Cardiac septum (tissue), 1 donor: ENCODE measurements around the gene SLCO1C1. TPM values are rescaled to one million over a fixed set of nuclear protein-coding genes. Genes with fewer than 3 reads are reported as not detected.

Experiments used
- DNase-seq: peaks from one replicate; pipeline ENCODE4 v3.0.0-alpha.2; 2020; ENCODE audit warnings: low spot score
- intact Hi-C: fragments of 100-400 bp; cut with DNase I; formaldehyde crosslinking; loops from one replicate; pipeline ENCODE4 v1.14.0; 2022
- long read RNA-seq: library from polyadenylated mRNA; unstranded; transcript quantifications from one replicate; pipeline ENCODE4 v2.0.0, GENCODE V29; 2021
- total RNA-seq: library from RNA; stranded (reverse); fragmentation: NEBNext Ultra II Directional; extraction: Animal tissue kit (Norgen Biotek cat#: 25700); gene quantifications from one replicate; pipeline ENCODE4 v1.2.1, GENCODE V29; 2021
- donor health status: DM: no; HTN: no; CAD: no.

SLCO1C1 gene, protein sequence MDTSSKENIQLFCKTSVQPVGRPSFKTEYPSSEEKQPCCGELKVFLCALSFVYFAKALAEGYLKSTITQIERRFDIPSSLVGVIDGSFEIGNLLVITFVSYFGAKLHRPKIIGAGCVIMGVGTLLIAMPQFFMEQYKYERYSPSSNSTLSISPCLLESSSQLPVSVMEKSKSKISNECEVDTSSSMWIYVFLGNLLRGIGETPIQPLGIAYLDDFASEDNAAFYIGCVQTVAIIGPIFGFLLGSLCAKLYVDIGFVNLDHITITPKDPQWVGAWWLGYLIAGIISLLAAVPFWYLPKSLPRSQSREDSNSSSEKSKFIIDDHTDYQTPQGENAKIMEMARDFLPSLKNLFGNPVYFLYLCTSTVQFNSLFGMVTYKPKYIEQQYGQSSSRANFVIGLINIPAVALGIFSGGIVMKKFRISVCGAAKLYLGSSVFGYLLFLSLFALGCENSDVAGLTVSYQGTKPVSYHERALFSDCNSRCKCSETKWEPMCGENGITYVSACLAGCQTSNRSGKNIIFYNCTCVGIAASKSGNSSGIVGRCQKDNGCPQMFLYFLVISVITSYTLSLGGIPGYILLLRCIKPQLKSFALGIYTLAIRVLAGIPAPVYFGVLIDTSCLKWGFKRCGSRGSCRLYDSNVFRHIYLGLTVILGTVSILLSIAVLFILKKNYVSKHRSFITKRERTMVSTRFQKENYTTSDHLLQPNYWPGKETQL
- 1.8 TPM for total RNA-seq
- long read RNA-seq, partial matches to known transcripts: 0 of 1 reads
- long read RNA-seq, other reads (novel, unspliced or antisense): 1 of 1 reads

- no peak for DNase-seq
- intact Hi-C loops: no loop called here
Measured at GRCh38 chr12:20695232-20695631, at the start of gene SLCO1C1. Gene SLCO1C1, plus strand, starts transcription at chr12:20695332. Its CDS starts 4,245 bp downstream, at chr12:20699577.

DNA sequence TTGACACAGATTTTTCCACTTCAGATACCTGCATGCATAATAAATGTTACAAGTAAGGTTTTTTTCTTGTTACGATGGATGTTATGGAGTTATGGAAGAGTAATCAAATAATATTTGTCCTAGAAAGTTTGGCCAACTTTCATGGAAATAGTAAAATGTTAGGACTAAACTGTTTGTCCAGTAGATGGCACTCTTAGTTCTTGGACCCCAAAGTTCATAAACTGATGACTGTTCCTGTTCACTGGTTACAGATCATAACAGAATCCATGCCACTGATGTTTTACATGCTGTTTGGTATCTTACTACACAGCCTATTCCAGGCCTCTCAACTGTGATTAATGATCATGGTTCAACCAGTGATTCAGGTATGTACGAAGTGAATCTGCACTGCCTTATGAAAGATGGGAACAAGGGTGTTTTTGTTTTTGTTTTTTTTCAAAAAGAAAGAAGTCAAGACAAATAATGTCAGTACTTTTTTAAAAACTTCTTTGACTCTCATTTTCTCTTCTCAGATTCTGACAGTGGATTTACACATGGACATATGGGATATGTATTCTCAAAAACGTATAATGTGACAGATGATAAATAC is 48.8 kb upstream of the SLCO1C1 start:
- intact Hi-C loops: loop anchor here (10.0 kb wide), 1 partner anchor 148 kb away; no protein-coding TSS in a partner anchor

GRCh38 chr12:20653871-20654270 is 41.3 kb upstream of the SLCO1C1 start:
- DNase-seq: no peak
- intact Hi-C loops: no loop called here

More for the DNA sequence above, 48.8 kb upstream of the SLCO1C1 start:
- no peak for DNase-seq

DNA sequence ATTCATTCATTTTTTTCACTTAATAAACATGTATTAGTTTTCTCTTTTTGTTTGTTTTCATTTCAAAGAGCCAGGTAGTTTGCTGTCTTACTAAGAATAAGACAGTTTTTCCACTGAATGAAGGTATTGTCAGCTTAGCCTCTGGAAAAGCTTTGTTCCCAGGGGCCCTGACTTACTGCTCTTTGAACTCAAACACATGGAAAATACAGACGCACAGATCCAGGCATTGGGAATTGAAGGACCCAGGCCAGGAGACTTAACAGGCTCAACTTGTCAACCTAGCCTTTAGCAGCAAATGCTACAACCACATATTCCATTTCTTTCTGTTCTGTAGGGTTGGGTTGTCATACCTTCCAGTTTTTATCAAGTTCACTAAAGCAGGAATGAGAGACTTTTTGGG is 38.5 kb upstream of the SLCO1C1 start:
- no peak for DNase-seq
- intact Hi-C loops: no loop called here

DNA sequence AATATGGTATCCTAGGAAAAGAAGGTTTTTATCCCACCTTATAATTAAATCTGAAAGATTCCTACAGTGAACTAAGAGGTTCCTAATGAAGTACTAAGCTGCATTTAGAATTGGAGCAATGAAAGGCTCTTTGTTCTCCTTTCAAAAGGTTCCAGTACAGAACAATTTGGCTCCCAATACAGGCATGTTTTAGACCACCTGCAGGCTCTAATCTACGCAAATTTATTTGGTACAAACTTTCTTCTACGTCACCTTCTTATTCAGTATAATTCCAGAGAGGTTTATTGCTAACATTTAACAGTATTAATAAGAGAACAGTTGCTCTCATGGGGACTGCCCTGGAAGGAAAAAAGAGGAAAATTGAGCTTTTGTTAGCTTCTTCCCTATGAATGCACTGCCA is 37.6 kb upstream of the SLCO1C1 start:
- intact Hi-C loops: no loop called here
- no peak for DNase-seq

- intact Hi-C loops: no loop called here
Measured at GRCh38 chr12:20681334-20681733, 13.8 kb upstream of the SLCO1C1 start.

GRCh38 chr12:20696181-20696905 is 1.2 kb downstream of the SLCO1C1 start:
- intact Hi-C loops: no loop called here
- peak; percentile 73 for DNase-seq

More at GRCh38 chr12:20681334-20681733, 13.8 kb upstream of the SLCO1C1 start:
- no peak for DNase-seq

DNA sequence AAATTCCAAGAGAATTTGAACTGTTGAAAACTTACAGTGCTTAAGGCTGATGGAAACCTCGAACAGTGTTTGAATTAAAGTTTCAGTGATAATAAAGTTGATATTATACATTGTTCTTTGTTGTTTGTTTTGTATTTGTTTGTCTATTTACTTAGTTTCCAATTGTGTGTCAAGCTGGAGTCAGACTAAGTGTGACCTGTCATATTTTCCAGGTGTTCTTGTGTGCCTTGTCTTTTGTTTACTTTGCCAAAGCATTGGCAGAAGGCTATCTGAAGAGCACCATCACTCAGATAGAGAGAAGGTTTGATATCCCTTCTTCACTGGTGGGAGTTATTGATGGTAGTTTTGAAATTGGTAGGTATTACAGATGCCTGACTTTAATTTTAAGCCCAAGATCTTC is 6.0 kb downstream of the SLCO1C1 start:
- intact Hi-C loops: no loop called here

DNA sequence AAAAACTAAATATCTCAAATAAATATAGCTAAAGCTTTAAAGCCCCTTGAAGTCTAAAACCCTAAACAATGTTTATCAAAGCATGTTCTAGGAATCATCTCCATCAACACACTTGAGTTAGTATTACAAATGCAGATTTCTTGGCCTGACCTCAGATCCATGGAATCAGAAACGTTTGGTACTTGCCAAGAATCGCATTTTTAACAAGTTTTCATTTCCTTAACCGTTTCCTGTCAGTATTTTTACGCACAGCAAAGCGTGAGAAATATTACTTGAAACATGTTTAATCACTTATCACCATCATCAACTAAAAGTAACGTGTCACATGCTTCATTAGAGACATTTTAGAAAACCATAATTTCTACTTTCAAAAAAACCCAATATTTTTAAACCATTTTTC is 9.7 kb downstream of the SLCO1C1 start:
- no peak for DNase-seq
- intact Hi-C loops: no loop called here

More for the DNA sequence above, 6.0 kb downstream of the SLCO1C1 start:
- DNase-seq: no peak

DNA sequence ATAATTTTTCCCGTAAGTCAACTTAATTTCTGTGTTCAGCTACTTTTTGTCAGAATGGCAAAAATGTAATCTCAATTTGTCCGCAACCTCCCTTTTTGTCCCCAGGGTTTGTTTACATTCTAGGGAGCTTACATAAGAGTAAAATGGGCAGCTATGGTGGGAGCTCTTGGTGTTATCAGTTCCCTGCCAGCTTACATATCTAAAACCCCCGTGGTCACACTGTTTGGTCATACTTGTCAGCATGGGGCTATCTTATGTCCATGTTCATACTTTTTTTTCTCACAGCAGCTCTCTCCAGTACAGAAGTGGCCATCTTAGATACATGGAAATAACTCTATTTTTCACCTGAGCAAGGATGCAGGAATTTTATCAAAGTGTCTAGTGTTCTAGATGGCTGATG is 16.7 kb downstream of the SLCO1C1 start:
- intact Hi-C loops: no loop called here
- no peak for DNase-seq

GRCh38 chr12:20716037-20716436 is 20.9 kb downstream of the SLCO1C1 start:
- DNase-seq: no peak
- intact Hi-C loops: no loop called here

DNA sequence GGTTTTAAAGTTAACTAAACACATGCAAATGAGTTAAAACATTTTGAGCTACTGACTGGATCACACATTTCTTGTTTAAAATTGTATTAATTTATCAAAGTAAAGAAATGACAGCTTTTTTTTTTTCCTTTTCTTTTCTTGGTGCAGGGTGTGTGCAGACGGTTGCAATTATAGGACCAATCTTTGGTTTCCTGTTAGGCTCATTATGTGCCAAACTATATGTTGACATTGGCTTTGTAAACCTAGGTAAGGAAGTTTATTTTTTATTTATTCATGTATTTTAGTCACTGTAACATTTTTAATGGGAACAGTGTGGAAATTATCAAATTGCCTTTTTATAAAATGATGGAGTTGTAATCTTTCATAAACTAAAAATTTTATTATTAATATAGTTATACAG is 21.9 kb downstream of the SLCO1C1 start:
- intact Hi-C loops: no loop called here

DNA sequence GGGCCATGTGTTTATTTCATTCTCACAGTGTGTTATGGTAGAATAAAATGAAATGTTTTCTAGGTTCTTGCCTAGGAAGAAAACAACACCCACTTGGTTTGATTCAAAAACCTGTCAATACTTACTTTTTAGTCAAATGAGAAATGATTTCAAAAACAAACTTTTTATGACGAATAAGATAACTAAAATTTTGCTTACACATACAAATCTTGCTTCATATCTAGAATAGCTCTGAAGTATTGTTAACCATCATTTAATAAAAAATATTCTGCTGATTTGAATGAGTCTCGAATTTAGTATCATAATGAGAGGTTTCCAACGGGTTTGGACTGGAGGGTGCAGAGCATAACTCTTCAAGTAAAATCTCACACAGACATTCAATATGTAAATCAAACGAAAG is 23.2 kb downstream of the SLCO1C1 start:
- no peak for DNase-seq
- intact Hi-C loops: no loop called here

More for the DNA sequence above, 21.9 kb downstream of the SLCO1C1 start:
- DNase-seq: no peak

- intact Hi-C loops: no loop called here
- DNase-seq: no peak
Measured at GRCh38 chr12:20722142-20722541, 27.0 kb downstream of the SLCO1C1 start.

- intact Hi-C loops: no loop called here
Measured at GRCh38 chr12:20731274-20731673, 36.1 kb downstream of the SLCO1C1 start.

GRCh38 chr12:20740972-20741371 is 45.8 kb downstream of the SLCO1C1 start:
- intact Hi-C loops: no loop called here
- no peak for DNase-seq

More at GRCh38 chr12:20731274-20731673, 36.1 kb downstream of the SLCO1C1 start:
- DNase-seq: no peak

GRCh38 chr12:20748198-20748597 is 53.1 kb downstream of the SLCO1C1 start:
- no peak for DNase-seq
- intact Hi-C loops: no loop called here

DNA sequence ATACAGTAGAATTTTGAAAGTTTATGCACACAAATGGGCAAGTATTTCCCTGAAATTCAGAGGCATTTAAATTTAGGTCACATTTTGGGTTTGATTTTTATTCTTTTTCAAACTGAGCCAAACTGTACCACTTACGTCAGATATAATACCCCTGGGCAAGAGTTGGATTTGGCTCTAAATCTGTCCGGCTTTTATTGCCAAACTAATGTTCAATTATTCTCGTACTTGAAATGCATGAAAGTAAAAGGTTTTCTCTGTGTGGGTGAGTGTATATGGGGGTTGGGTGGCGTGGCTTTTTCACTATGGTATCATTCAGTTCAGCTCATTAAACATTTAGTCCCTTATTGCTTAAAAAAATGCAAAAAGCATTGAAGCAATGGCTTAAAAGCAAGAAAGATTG is 55.9 kb downstream of the SLCO1C1 start:
- no peak for DNase-seq
- intact Hi-C loops: no loop called here

GRCh38 chr12:20777420-20777819 is 82.3 kb downstream of the SLCO1C1 start:
- no peak for DNase-seq
- intact Hi-C loops: no loop called here

DNA sequence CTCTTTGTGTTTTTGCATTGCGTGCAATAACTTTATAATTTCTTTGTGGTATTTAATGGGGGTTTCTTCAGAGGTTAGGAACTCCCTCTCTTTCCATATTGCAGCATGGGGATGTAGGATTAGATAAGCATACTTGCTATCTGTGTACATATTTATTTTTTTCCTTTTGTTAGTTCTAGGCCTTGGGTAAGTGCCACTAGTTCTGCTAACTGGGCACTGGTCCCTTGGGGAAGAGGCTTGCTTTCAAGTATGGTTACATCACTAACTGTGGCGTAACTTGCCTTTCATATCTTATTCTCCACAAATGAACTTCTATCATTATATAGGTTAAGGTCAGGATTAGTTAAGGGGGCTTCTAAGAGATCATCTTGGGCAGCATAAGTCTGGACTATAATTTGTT is 83.8 kb downstream of the SLCO1C1 start:
- intact Hi-C loops: no loop called here
- DNase-seq: no peak
